Ishikawa (cell line): Measurements from ENCODE around the gene MORC2.

ENCODE experiments used
- CREB1 ChIP-seq: IDR thresholded peaks from 2 replicates; pipeline ENCODE4 v1.6.1; 2012; ENCODE audit warnings: low read depth
- EGR1 ChIP-seq: IDR thresholded peaks from 2 replicates; pipeline ENCODE4 v1.6.1; 2012
- EP300 ChIP-seq: IDR thresholded peaks from 2 replicates; pipeline ENCODE4 v1.6.1; 2012; ENCODE audit warnings: borderline replicate concordance
- FOXM1 ChIP-seq: IDR thresholded peaks from 2 replicates; pipeline ENCODE4 v1.6.1; 2012; ENCODE audit warnings: low read depth, borderline replicate concordance
- NFIC ChIP-seq: IDR thresholded peaks from 2 replicates; pipeline ENCODE4 v1.6.1; 2012
- RAD21 ChIP-seq: IDR thresholded peaks from 2 replicates; pipeline ENCODE4 v1.6.1; 2012; ENCODE audit warnings: low read depth
- TAF1 ChIP-seq: IDR thresholded peaks from 2 replicates; pipeline ENCODE4 v1.6.1; 2012; ENCODE audit warnings: low read depth, mild to moderate bottlenecking
- TEAD4 ChIP-seq: IDR thresholded peaks from 2 replicates; pipeline ENCODE4 v1.6.1; 2012
- YY1 ChIP-seq: IDR thresholded peaks from 2 replicates; pipeline ENCODE4 v1.6.1; 2012; ENCODE audit warnings: low read depth
- TF ChIP-seq, protein P1 (sequence below): IDR thresholded peaks from 2 replicates; pipeline ENCODE4 v1.6.1; 2012
- TF ChIP-seq, protein P2 (sequence below): IDR thresholded peaks from 2 replicates; pipeline ENCODE4 v1.6.1; 2012; ENCODE audit warnings: low read depth, mild to moderate bottlenecking

DNA sequence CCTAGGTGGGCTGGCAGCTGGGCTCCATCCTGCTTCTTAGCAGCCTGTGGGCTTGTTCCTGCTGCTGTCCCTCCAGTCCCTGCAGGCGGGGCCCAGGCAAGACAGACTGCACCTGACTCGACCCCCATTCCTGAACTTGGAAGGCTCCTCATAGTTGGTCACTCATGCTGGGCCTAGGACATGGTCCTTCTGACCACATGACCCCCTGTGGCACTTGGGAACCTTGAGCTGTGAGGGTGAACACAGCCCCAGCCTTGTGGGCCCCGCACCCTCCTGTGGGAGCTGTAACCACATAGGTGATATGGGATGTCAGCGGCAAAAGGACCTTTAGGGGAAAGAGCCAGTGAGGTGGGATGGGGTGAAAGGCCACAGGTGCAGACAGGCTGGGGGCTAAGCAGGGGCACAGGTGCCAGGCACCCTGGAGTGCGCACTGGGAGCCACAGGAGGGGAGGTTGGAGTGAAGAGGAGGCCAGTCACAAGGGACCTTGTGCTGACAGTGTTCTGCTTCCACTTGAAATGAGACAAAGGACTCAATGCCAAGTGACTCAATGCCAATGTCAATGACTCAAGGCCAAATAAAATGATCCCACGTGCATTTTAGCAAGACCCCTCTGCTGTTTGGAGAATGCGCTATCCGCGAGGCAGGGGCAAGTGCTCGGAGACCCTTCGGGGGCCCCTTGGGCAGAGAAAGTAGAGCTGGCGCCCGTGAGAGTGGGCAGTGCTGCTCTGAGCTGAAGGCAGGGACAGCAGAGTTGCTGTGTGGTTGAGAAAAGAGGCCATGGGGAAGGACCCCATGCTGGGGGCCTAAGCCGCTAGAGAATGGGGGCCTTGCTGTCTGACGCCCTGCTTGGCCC lies 90.7 kb downstream of the MORC2 start:
- TF ChIP-seq RAD21, result no peak
- no peak for TF ChIP-seq EP300
- no peak for TF ChIP-seq YY1
- TF ChIP-seq, protein P1, sequence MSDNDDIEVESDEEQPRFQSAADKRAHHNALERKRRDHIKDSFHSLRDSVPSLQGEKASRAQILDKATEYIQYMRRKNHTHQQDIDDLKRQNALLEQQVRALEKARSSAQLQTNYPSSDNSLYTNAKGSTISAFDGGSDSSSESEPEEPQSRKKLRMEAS, result no peak
- TF ChIP-seq, protein P2, sequence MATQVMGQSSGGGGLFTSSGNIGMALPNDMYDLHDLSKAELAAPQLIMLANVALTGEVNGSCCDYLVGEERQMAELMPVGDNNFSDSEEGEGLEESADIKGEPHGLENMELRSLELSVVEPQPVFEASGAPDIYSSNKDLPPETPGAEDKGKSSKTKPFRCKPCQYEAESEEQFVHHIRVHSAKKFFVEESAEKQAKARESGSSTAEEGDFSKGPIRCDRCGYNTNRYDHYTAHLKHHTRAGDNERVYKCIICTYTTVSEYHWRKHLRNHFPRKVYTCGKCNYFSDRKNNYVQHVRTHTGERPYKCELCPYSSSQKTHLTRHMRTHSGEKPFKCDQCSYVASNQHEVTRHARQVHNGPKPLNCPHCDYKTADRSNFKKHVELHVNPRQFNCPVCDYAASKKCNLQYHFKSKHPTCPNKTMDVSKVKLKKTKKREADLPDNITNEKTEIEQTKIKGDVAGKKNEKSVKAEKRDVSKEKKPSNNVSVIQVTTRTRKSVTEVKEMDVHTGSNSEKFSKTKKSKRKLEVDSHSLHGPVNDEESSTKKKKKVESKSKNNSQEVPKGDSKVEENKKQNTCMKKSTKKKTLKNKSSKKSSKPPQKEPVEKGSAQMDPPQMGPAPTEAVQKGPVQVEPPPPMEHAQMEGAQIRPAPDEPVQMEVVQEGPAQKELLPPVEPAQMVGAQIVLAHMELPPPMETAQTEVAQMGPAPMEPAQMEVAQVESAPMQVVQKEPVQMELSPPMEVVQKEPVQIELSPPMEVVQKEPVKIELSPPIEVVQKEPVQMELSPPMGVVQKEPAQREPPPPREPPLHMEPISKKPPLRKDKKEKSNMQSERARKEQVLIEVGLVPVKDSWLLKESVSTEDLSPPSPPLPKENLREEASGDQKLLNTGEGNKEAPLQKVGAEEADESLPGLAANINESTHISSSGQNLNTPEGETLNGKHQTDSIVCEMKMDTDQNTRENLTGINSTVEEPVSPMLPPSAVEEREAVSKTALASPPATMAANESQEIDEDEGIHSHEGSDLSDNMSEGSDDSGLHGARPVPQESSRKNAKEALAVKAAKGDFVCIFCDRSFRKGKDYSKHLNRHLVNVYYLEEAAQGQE, result no peak
- no peak for TF ChIP-seq CREB1
- no peak for TF ChIP-seq TAF1
- TF ChIP-seq TEAD4, result no peak
- TF ChIP-seq NFIC, result no peak
- no peak for TF ChIP-seq EGR1
- TF ChIP-seq FOXM1, result no peak
